ENCODE results near the gene KIF7. TPM values are rescaled to one million over a fixed set of nuclear protein-coding genes. Genes with fewer than 3 reads are reported as not detected.

Gene KIF7
- total and polyA plus RNA-seq, 2 donors (not counting 1 experiment from before 2014, with no cell fraction given): 2.9 to 11.4 TPM

- Histone ChIP-seq H3K4me1 (ENCODE audit: control insufficient read depth, extremely low read depth, insufficient read depth, low read length) (no peaks in the 10 kb centered on the region), H3K27ac (ENCODE audit: insufficient read depth, low read length) (no peak overlapping the region), H3K9ac (ENCODE audit: insufficient read depth, low read length) (no peak overlapping the region), H2AFZ (ENCODE audit: low read length) (no peak overlapping the region), H3K27me3 (ENCODE audit: control insufficient read depth, insufficient read depth, low read length) (no peaks in the 10 kb centered on the region), H3K4me2 (ENCODE audit: extremely low read depth, insufficient read depth, low read length) (peak overlapping the region; percentile 15), H3K4me3 (replicated peaks in 1 of 4; ENCODE audit: control extremely low read depth in 1 of 4, insufficient read depth in 1 of 4, low read depth in 3 of 4, low read length in 4 of 4) (no peak overlapping the region), H4K20me1 (ENCODE audit: control insufficient read depth, extremely low read depth, insufficient read depth, low read length) (no peaks in the 10 kb centered on the region), H3K36me3 (ENCODE audit: control insufficient read depth, insufficient read depth, low read length) (no peaks in the 10 kb centered on the region), H3K9me3 (ENCODE audit: control insufficient read depth, insufficient read depth, low read depth, low read length) (no peaks in the 10 kb centered on the region), H3K79me2 (ENCODE audit: control insufficient read depth, insufficient read depth, low read length) (no peaks in the 10 kb centered on the region)
- DNase-seq (ENCODE audit: low read depth in 2 of 2): peak; percentile 69 to 97
- no peak for TF ChIP-seq EZH2 (IDR thresholded peaks at IDR 0.05; ENCODE audit: low read length, missing control alignments)
- TF ChIP-seq, protein P1, sequence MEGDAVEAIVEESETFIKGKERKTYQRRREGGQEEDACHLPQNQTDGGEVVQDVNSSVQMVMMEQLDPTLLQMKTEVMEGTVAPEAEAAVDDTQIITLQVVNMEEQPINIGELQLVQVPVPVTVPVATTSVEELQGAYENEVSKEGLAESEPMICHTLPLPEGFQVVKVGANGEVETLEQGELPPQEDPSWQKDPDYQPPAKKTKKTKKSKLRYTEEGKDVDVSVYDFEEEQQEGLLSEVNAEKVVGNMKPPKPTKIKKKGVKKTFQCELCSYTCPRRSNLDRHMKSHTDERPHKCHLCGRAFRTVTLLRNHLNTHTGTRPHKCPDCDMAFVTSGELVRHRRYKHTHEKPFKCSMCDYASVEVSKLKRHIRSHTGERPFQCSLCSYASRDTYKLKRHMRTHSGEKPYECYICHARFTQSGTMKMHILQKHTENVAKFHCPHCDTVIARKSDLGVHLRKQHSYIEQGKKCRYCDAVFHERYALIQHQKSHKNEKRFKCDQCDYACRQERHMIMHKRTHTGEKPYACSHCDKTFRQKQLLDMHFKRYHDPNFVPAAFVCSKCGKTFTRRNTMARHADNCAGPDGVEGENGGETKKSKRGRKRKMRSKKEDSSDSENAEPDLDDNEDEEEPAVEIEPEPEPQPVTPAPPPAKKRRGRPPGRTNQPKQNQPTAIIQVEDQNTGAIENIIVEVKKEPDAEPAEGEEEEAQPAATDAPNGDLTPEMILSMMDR (conservative IDR thresholded peaks at IDR 0.05 in 1 of 2, IDR thresholded peaks at IDR 0.05 in 1 of 2; ENCODE audit: low read depth in 1 of 2, low read length in 2 of 2): no peak
These were observed 25.1 kb upstream of the KIF7 start for GRCh38 chr15:89680282-89680873.

GRCh38 chr15:89679212-89679611 is 23.9 kb upstream of the KIF7 start, which contains the start of gene PLIN1:
TSS of gene PLIN1 (minus strand) at chr15:89679367. CDS start at chr15:89677489, 1,878 bp downstream.
- no peaks in the 10 kb centered on the region for H3K4me1 ChIP-seq (ENCODE audit: control insufficient read depth, extremely low read depth, insufficient read depth, low read length)
- no peak within 1 kb of the TSS for H3K9ac ChIP-seq (ENCODE audit: insufficient read depth, low read length)
- no peak for TF ChIP-seq EZH2 (IDR thresholded peaks at IDR 0.05; ENCODE audit: low read length, missing control alignments)
- DNase-seq (ENCODE audit: low read depth in 2 of 2): no peak
- H3K27me3 ChIP-seq (ENCODE audit: control insufficient read depth, insufficient read depth, low read length): no peaks in the 10 kb centered on the region
- H3K9me3 ChIP-seq (ENCODE audit: control insufficient read depth, insufficient read depth, low read depth, low read length): no peaks in the 10 kb centered on the region
- H2AFZ ChIP-seq (ENCODE audit: low read length): no peak within 1 kb of the TSS
- no peaks in the 10 kb centered on the region for H3K36me3 ChIP-seq (ENCODE audit: control insufficient read depth, insufficient read depth, low read length)
- no peaks in the 10 kb centered on the region for H3K79me2 ChIP-seq (ENCODE audit: control insufficient read depth, insufficient read depth, low read length)
- H3K4me2 ChIP-seq (ENCODE audit: extremely low read depth, insufficient read depth, low read length): no peak within 1 kb of the TSS
- no peak within 1 kb of the TSS for H3K4me3 ChIP-seq (replicated peaks in 1 of 4; ENCODE audit: control extremely low read depth in 1 of 4, insufficient read depth in 1 of 4, low read depth in 3 of 4, low read length in 4 of 4)
- no peaks in the 10 kb centered on the region for H4K20me1 ChIP-seq (ENCODE audit: control insufficient read depth, extremely low read depth, insufficient read depth, low read length)
- no peak within 1 kb of the TSS for H3K27ac ChIP-seq (ENCODE audit: insufficient read depth, low read length)

GRCh38 chr15:89677381-89677780 is 22.1 kb upstream of the KIF7 start:
- DNase-seq (ENCODE audit: low read depth in 2 of 2): no peak
- Histone ChIP-seq H3K9me3 (ENCODE audit: control insufficient read depth, insufficient read depth, low read depth, low read length) (no peaks in the 10 kb centered on the region), H4K20me1 (ENCODE audit: control insufficient read depth, extremely low read depth, insufficient read depth, low read length) (no peaks in the 10 kb centered on the region), H3K4me3 (replicated peaks in 1 of 4; ENCODE audit: control extremely low read depth in 1 of 4, insufficient read depth in 1 of 4, low read depth in 3 of 4, low read length in 4 of 4) (no peak overlapping the region), H3K27ac (ENCODE audit: insufficient read depth, low read length) (no peak overlapping the region), H3K4me1 (ENCODE audit: control insufficient read depth, extremely low read depth, insufficient read depth, low read length) (no peaks in the 10 kb centered on the region), H3K27me3 (ENCODE audit: control insufficient read depth, insufficient read depth, low read length) (no peaks in the 10 kb centered on the region), H3K36me3 (ENCODE audit: control insufficient read depth, insufficient read depth, low read length) (no peaks in the 10 kb centered on the region), H3K9ac (ENCODE audit: insufficient read depth, low read length) (no peak overlapping the region), H3K79me2 (ENCODE audit: control insufficient read depth, insufficient read depth, low read length) (no peaks in the 10 kb centered on the region), H3K4me2 (ENCODE audit: extremely low read depth, insufficient read depth, low read length) (no peak overlapping the region), H2AFZ (ENCODE audit: low read length) (no peak overlapping the region)
- no peak for TF ChIP-seq EZH2 (IDR thresholded peaks at IDR 0.05; ENCODE audit: low read length, missing control alignments)

GRCh38 chr15:89675606-89676005 is 20.3 kb upstream of the KIF7 start:
- Histone ChIP-seq H3K4me2 (ENCODE audit: extremely low read depth, insufficient read depth, low read length) (no peak overlapping the region), H3K4me3 (replicated peaks in 1 of 4; ENCODE audit: control extremely low read depth in 1 of 4, insufficient read depth in 1 of 4, low read depth in 3 of 4, low read length in 4 of 4) (no peak overlapping the region), H3K79me2 (ENCODE audit: control insufficient read depth, insufficient read depth, low read length) (no peaks in the 10 kb centered on the region), H3K36me3 (ENCODE audit: control insufficient read depth, insufficient read depth, low read length) (no peaks in the 10 kb centered on the region), H2AFZ (ENCODE audit: low read length) (no peak overlapping the region), H3K9me3 (ENCODE audit: control insufficient read depth, insufficient read depth, low read depth, low read length) (no peaks in the 10 kb centered on the region), H3K27me3 (ENCODE audit: control insufficient read depth, insufficient read depth, low read length) (no peaks in the 10 kb centered on the region), H3K27ac (ENCODE audit: insufficient read depth, low read length) (no peak overlapping the region), H3K9ac (ENCODE audit: insufficient read depth, low read length) (no peak overlapping the region), H4K20me1 (ENCODE audit: control insufficient read depth, extremely low read depth, insufficient read depth, low read length) (no peaks in the 10 kb centered on the region), H3K4me1 (ENCODE audit: control insufficient read depth, extremely low read depth, insufficient read depth, low read length) (no peaks in the 10 kb centered on the region)
- TF ChIP-seq EZH2 (IDR thresholded peaks at IDR 0.05; ENCODE audit: low read length, missing control alignments): no peak
- TF ChIP-seq, protein P1 (conservative IDR thresholded peaks at IDR 0.05 in 1 of 2, IDR thresholded peaks at IDR 0.05 in 1 of 2; ENCODE audit: low read depth in 1 of 2, low read length in 2 of 2): no peak
- no peak for DNase-seq (ENCODE audit: low read depth in 2 of 2)

All from fibroblast of lung (primary cell).